Measurements from ENCODE around the gene FREY1.

The FREY1 gene

GRCh38 chr11:45920531-45921477 is 13.7 kb upstream of the FREY1 start:
- no peak for TF ChIP-seq TAF1 (IDR thresholded peaks at IDR 0.05; ENCODE audit: borderline replicate concordance, low read depth, low read length)
- TF ChIP-seq POLR2A (IDR thresholded peaks at IDR 0.05; ENCODE audit: low read depth, low read length), result no peak
- TF ChIP-seq POLR2AphosphoS5 (IDR thresholded peaks at IDR 0.05; ENCODE audit: low read depth, low read length), result no peak
- FAIRE-seq (no peak), DNase-seq (ENCODE audit: insufficient read length) (no peak)

DNA sequence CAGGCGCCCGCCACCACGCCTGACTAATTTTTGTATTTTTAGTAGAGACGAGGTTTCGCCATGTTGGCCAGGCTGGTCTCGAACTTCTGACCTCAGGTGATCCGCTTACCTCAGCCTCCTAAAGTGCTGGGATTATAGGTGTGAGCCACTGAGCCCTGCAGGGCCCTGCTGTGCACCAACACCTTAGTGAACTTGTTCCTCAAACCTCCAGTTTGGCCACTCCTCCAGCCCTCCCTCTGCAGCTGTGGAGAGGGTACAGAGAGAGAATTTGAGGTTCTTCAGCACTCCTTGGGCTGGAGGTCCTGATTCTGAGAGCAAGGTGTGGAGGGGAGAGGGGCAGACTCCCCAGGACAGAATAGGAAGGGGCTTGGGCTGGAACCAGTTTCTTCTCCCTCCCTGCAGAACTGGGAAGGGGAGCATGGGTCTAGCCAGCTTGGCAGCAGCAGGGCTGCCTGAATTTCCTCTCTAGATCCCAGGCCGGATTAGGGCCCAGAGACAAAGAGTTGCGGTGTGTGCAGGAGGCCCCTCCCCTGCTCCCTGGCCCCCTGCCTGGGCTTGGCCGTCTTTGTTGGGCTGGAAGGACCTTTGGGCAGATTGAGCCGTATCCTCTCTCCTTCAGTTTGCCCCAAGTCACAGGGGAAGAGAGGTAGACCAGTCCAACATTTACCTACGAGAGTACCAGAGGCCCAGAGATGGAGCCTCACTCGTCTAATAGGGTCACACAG is 12.9 kb upstream of the FREY1 start:
- FAIRE-seq (no peak), DNase-seq (ENCODE audit: insufficient read length) (no peak)
- TF ChIP-seq POLR2AphosphoS5 (IDR thresholded peaks at IDR 0.05; ENCODE audit: low read depth, low read length), result no peak
- no peak for TF ChIP-seq TAF1 (IDR thresholded peaks at IDR 0.05; ENCODE audit: borderline replicate concordance, low read depth, low read length)
- TF ChIP-seq POLR2A (IDR thresholded peaks at IDR 0.05; ENCODE audit: low read depth, low read length), result no peak

- FAIRE-seq, result no peak
- TF ChIP-seq POLR2A (IDR thresholded peaks at IDR 0.05; ENCODE audit: low read depth, low read length) (no peak), TAF1 (IDR thresholded peaks at IDR 0.05; ENCODE audit: borderline replicate concordance, low read depth, low read length) (no peak), POLR2AphosphoS5 (IDR thresholded peaks at IDR 0.05; ENCODE audit: low read depth, low read length) (no peak)
- DNase-seq (ENCODE audit: insufficient read length), result no peak
Measured at GRCh38 chr11:45918962-45919675, 12.0 kb upstream of the FREY1 start.

DNA sequence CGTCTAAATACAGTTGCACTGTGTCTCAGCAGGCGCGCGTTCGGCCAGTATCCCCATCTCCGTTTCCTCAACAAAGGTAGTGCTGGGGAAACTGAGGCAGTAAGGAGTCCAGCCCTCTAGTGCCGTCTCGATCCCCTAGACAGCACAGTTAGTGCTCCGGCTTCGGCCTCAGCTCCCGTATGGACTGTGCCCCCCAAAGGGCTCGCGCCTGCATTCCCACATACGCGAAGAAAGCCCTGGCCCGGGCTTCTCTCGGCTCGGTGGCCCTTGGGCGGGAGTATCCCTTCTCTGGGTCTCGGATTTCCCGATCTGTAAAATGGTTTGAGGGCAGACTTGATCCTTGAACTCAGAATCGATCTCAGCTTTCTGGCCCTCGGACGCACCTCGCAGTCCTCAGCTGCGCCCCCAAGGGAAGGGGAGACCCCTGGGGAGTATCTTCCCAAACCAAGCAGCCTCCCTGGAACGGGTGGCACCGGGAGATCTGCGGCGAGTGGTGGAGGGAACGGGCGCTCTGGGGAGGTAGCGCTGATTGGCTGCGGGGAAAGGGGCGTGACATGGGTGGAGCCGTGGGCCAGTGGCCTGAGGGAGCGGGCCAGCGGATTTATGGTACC is 11.4 kb upstream of the FREY1 start:
- FAIRE-seq, result peak; percentile 98
- no peak for TF ChIP-seq POLR2AphosphoS5 (IDR thresholded peaks at IDR 0.05; ENCODE audit: low read depth, low read length)
- TF ChIP-seq TAF1 (IDR thresholded peaks at IDR 0.05; ENCODE audit: borderline replicate concordance, low read depth, low read length), result no peak
- TF ChIP-seq POLR2A (IDR thresholded peaks at IDR 0.05; ENCODE audit: low read depth, low read length), result no peak
- peak; percentile 85 for DNase-seq (ENCODE audit: insufficient read length)

GRCh38 chr11:45917623-45918330 is 10.7 kb upstream of the FREY1 start, which contains the start of gene PEX16:
PEX16 (minus strand) TSS chr11:45917877; CDS start chr11:45917811, 66 bp downstream.
- DNase-seq (ENCODE audit: insufficient read length), result peak; percentile 98
- TF ChIP-seq TAF1 (IDR thresholded peaks at IDR 0.05; ENCODE audit: borderline replicate concordance, low read depth, low read length), result 0 out of 2 replicates have a peak, but pooled peaks have one; percentile 14
- TF ChIP-seq POLR2A (IDR thresholded peaks at IDR 0.05; ENCODE audit: low read depth, low read length), result peak; percentile 95
- peak; percentile 98 for TF ChIP-seq POLR2AphosphoS5 (IDR thresholded peaks at IDR 0.05; ENCODE audit: low read depth, low read length)
- peak; percentile 97 for FAIRE-seq

DNA sequence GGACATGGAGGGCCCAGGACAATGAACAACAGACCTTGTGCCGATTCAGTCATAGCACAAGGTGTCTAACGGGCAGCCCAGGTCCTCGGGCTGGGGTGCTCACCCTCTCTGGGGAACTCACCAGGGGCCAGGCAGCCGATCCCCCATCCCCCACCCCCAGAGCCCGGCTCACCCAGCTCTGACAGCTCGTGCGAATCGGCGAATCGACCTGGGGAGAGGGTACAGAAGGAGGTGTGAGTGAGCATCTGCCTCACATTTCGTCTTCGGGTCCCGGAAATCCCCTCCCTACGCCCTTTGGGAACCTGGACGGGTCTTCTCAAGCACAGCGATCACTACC is 10.2 kb upstream of the FREY1 start:
- DNase-seq (ENCODE audit: insufficient read length) (no peak), FAIRE-seq (peak; percentile 69)
- no peak for TF ChIP-seq POLR2AphosphoS5 (IDR thresholded peaks at IDR 0.05; ENCODE audit: low read depth, low read length)
- no peak for TF ChIP-seq POLR2A (IDR thresholded peaks at IDR 0.05; ENCODE audit: low read depth, low read length)
- no peak for TF ChIP-seq TAF1 (IDR thresholded peaks at IDR 0.05; ENCODE audit: borderline replicate concordance, low read depth, low read length)

GRCh38 chr11:45915446-45915845 is 8.4 kb upstream of the FREY1 start:
- no peak for FAIRE-seq
- DNase-seq (ENCODE audit: insufficient read length), result no peak
- TF ChIP-seq POLR2AphosphoS5 (IDR thresholded peaks at IDR 0.05; ENCODE audit: low read depth, low read length), result no peak
- no peak for TF ChIP-seq TAF1 (IDR thresholded peaks at IDR 0.05; ENCODE audit: borderline replicate concordance, low read depth, low read length)
- TF ChIP-seq POLR2A (IDR thresholded peaks at IDR 0.05; ENCODE audit: low read depth, low read length), result no peak

DNA sequence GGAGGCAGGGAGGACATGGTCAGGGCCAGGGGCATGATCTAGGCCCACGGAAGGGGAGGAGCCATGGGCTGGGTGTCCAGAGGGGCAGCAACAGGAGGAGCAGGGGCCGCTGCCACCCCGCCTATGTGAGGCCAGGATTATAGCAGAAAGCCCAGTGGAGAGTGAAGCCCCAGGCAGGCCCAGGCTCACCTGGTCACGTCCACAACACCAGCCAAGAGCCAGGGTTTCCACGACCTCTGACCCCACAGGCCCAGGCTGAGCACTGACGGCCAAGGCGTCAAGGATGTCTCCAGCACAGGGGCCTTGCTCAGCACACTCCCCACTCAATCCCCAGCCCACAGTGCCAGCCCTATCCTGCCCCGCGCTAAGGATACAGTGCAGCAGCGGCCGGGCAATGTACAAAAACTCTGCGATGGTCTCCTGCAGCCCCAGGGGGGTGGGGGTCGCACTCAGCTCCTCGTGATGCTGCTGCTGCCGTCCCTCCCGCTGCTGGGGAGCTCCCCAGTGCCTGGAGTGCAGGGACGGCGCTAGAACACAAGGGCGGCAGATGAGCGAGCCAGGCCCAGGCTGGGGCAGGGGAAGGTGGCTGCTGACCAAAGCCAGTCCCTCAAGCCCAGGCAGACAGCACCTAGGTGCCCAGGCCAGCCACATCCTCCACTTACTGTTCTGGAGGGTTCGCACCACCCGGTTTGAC is 7.0 kb upstream of the FREY1 start:
- FAIRE-seq (no peak), DNase-seq (ENCODE audit: insufficient read length) (no peak)
- no peak for TF ChIP-seq TAF1 (IDR thresholded peaks at IDR 0.05; ENCODE audit: borderline replicate concordance, low read depth, low read length)
- no peak for TF ChIP-seq POLR2A (IDR thresholded peaks at IDR 0.05; ENCODE audit: low read depth, low read length)
- TF ChIP-seq POLR2AphosphoS5 (IDR thresholded peaks at IDR 0.05; ENCODE audit: low read depth, low read length), result no peak

GRCh38 chr11:45913514-45913913 is 6.4 kb upstream of the FREY1 start:
- FAIRE-seq (no peak), DNase-seq (ENCODE audit: insufficient read length) (no peak)
- TF ChIP-seq TAF1 (IDR thresholded peaks at IDR 0.05; ENCODE audit: borderline replicate concordance, low read depth, low read length) (no peak), POLR2A (IDR thresholded peaks at IDR 0.05; ENCODE audit: low read depth, low read length) (no peak), POLR2AphosphoS5 (IDR thresholded peaks at IDR 0.05; ENCODE audit: low read depth, low read length) (no peak)

- TF ChIP-seq TAF1 (IDR thresholded peaks at IDR 0.05; ENCODE audit: borderline replicate concordance, low read depth, low read length) (no peak), POLR2AphosphoS5 (IDR thresholded peaks at IDR 0.05; ENCODE audit: low read depth, low read length) (no peak), POLR2A (IDR thresholded peaks at IDR 0.05; ENCODE audit: low read depth, low read length) (no peak)
- FAIRE-seq, result no peak
Measured at GRCh38 chr11:45910623-45911022, 3.6 kb upstream of the FREY1 start.

More at GRCh38 chr11:45910623-45911022, 3.6 kb upstream of the FREY1 start:
- DNase-seq (ENCODE audit: insufficient read length), result no peak

Measured in GM12892 (cell line).